Stomach (tissue), 9 donors: Measurements from ENCODE around the gene ABAT. TPM values are rescaled to one million over a fixed set of nuclear protein-coding genes. Genes with fewer than 3 reads are reported as not detected.

ENCODE experiments used
- DNase-seq, 2 donors: peaks; one replicate each; pipeline versions ENCODE4 v3.0.0 to v3.0.0-alpha.2; 2013 to 2019
- H3K27ac ChIP-seq, 5 donors: fragments of 200-600 bp in 4 of 5; sonication (generic) in 4 of 5; one replicate each; pipeline ENCODE4 v1.5.1; 2013 to 2019; ENCODE audit warnings: mild to moderate bottlenecking in 1 of 5, moderate library complexity in 1 of 5
- H3K27me3 ChIP-seq, 3 donors: fragments of 200-600 bp; sonication (generic); one replicate each; pipeline ENCODE4 v1.5.1; 2017 to 2019; ENCODE audit warnings: mixed run types in 1 of 3
- H3K36me3 ChIP-seq, 4 donors: fragments of 200-600 bp; sonication (generic); 1 replicate in 3 of 4; 2 replicates in 1 of 4; pipeline ENCODE4 v1.5.1; 2016 to 2019
- H3K4me1 ChIP-seq, 4 donors: fragments of 200-600 bp; sonication (generic); one replicate each; pipeline ENCODE4 v1.5.1; 2016 to 2019
- H3K4me3 ChIP-seq, 4 donors: fragments of 200-600 bp; sonication (generic) in 3 of 4; one replicate each; pipeline ENCODE4 v1.5.1; 2016 to 2019; ENCODE audit warnings: mild to moderate bottlenecking in 1 of 4
- H3K9me3 ChIP-seq, 4 donors: fragments of 200-600 bp; sonication (generic); one replicate each; pipeline ENCODE4 v1.5.1; 2016 to 2019
- CTCF ChIP-seq, 7 experiments: fragments of 450-650 bp in 4 of 7; fragments of 200-600 bp in 3 of 7; sonication (generic) in 3 of 7; IDR thresholded peaks; one replicate each; pipeline ENCODE4 v1.5.1; 2016 to 2019; ENCODE audit warnings: antibody characterized with exemption in 7 of 7, control low read depth in 2 of 7, mild to moderate bottlenecking in 1 of 7
- EP300 ChIP-seq: sonication (generic); formaldehyde crosslinking; IDR thresholded peaks from one replicate; pipeline ENCODE4 v1.6.1; 2017; ENCODE audit warnings: antibody characterized with exemption
- POLR2A ChIP-seq, 4 donors: fragments of 450-650 bp; IDR thresholded peaks; one replicate each; pipeline ENCODE4 v1.6.1; 2016; ENCODE audit warnings: antibody characterized with exemption in 4 of 4, control low read depth in 2 of 4, mild to moderate bottlenecking in 1 of 4, moderate library complexity in 1 of 4
- POLR2AphosphoS5 ChIP-seq, 3 donors: sonication (generic); formaldehyde crosslinking; IDR thresholded peaks; one replicate each; pipeline ENCODE4 v1.6.1; 2016; ENCODE audit warnings: antibody characterized with exemption in 3 of 3
- WGBS, 5 donors: extraction: QIAGEN DNeasy Blood & Tissue Kit in 3 of 5; methylation state at CpG; one replicate each; pipeline versions ENCODE4 v1.1.5 to v1.1.7; 2013 to 2018; 5-methylcytosine and 5-hydroxymethylcytosine counted together
- intact Hi-C: fragments of 100-400 bp; cut with DNase I; formaldehyde crosslinking; loops from one replicate; pipeline ENCODE4 v1.15.1; 2023; ENCODE audit warnings: low total_unique reads
- polyA plus RNA-seq, 3 donors: library from polyadenylated mRNA; stranded (reverse); fragments of 200-250 nt; gene quantifications; one replicate each; pipeline ENCODE4 v1.2.3, GENCODE V29; 2013
- total RNA-seq, 5 donors: library from RNA; depleted of rRNA; stranded (reverse); fragments of >200 nt; gene quantifications; one replicate each; pipeline versions ENCODE4 v1.1.0 to v1.2.3, GENCODE V29; 2014 to 2016
- donor health status: healthy with polysubstance abuse.
- donor health status: Bipolar disorder and iron deficiency.
- donor health status: healthy.

ABAT gene
- total and polyA plus RNA-seq, 8 donors: 2.9 to 10.3 (median 5.3) TPM

GRCh38 chr16:8663192-8664089 lies 11.0 kb upstream of the ABAT start:
- WGBS, 5 donors: 83 to 92% (median 85%) methylated on average over 8 to 9 of the region's 9 CpGs
- no peaks in the 10 kb centered on the region for H3K27me3 ChIP-seq
- no peak for DNase-seq
- no peaks in the 10 kb centered on the region for H3K9me3 ChIP-seq
- intact Hi-C loops: loop anchor here (5.0 to 10.0 kb wide), 2 partner anchors 131 to 219 kb away; partner anchors contain the start of genes LITAFD, PMM2 and TMEM186
- H3K4me1 ChIP-seq: no peaks in the 10 kb centered on the region
- H3K36me3 ChIP-seq: peaks cover 3 to 40% (median 31%) of the 10 kb centered on the region in 4 donors
- TF ChIP-seq POLR2A (IDR thresholded peaks at IDR 0.05) (no peak), CTCF (IDR thresholded peaks at IDR 0.05) (no peak), POLR2AphosphoS5 (IDR thresholded peaks at IDR 0.05) (no peak), EP300 (no peak)
- no peak overlapping the region for H3K4me3 ChIP-seq
- no peak overlapping the region for H3K27ac ChIP-seq

GRCh38 chr16:8665529-8665928 lies 8.9 kb upstream of the ABAT start:
- H3K27ac ChIP-seq: no peak overlapping the region
- H3K4me1 ChIP-seq: no peaks in the 10 kb centered on the region
- peaks cover 3 to 43% (median 34%) of the 10 kb centered on the region in 4 donors for H3K36me3 ChIP-seq
- H3K9me3 ChIP-seq: no peaks in the 10 kb centered on the region
- no peak overlapping the region for H3K4me3 ChIP-seq
- 79 to 88% (median 82%) methylated on average over 6 of the region's 6 CpGs for WGBS, 5 donors
- DNase-seq: no peak
- intact Hi-C loops: loop anchor here (10.0 kb wide), 1 partner anchor 129 kb away; the partner anchor contains the start of genes PMM2 and TMEM186
- TF ChIP-seq POLR2AphosphoS5 (IDR thresholded peaks at IDR 0.05) (no peak), CTCF (IDR thresholded peaks at IDR 0.05) (no peak), EP300 (no peak), POLR2A (IDR thresholded peaks at IDR 0.05) (no peak)
- no peaks in the 10 kb centered on the region for H3K27me3 ChIP-seq

- WGBS, 5 donors: 82 to 95% (median 94%) methylated on average over 3 of the region's 3 CpGs
- no peaks in the 10 kb centered on the region for H3K4me1 ChIP-seq
- TF ChIP-seq POLR2AphosphoS5 (IDR thresholded peaks at IDR 0.05) (no peak), POLR2A (IDR thresholded peaks at IDR 0.05) (no peak), CTCF (IDR thresholded peaks at IDR 0.05) (no peak), EP300 (no peak)
- H3K27ac ChIP-seq: no peak overlapping the region
- intact Hi-C loops: loop anchor here (10.0 kb wide), 1 partner anchor 127 kb away; the partner anchor contains the start of genes PMM2 and TMEM186
- no peaks in the 10 kb centered on the region for H3K9me3 ChIP-seq
- H3K36me3 ChIP-seq: peaks cover 3 to 44% (median 35%) of the 10 kb centered on the region in 4 donors
- H3K27me3 ChIP-seq: no peaks in the 10 kb centered on the region
- H3K4me3 ChIP-seq: no peak overlapping the region
- DNase-seq: no peak
These were observed 6.9 kb upstream of the ABAT start for GRCh38 chr16:8667492-8667891.

GRCh38 chr16:8668113-8668512 lies 6.3 kb upstream of the ABAT start:
- Histone ChIP-seq H3K27ac (no peak overlapping the region), H3K4me1 (no peaks in the 10 kb centered on the region), H3K36me3 (peaks cover 3 to 44% (median 35%) of the 10 kb centered on the region in 4 donors), H3K27me3 (no peaks in the 10 kb centered on the region), H3K4me3 (no peak overlapping the region), H3K9me3 (no peaks in the 10 kb centered on the region)
- no peak for DNase-seq
- TF ChIP-seq POLR2A (IDR thresholded peaks at IDR 0.05) (no peak), EP300 (no peak), CTCF (IDR thresholded peaks at IDR 0.05) (no peak), POLR2AphosphoS5 (IDR thresholded peaks at IDR 0.05) (no peak)
- intact Hi-C loops: loop anchor here (10.0 kb wide), 1 partner anchor 127 kb away; the partner anchor contains the start of genes PMM2 and TMEM186
- 88 to 97% (median 90%) methylated on average over 4 to 5 of the region's 5 CpGs for WGBS, 5 donors
